Lower leg skin (tissue), 3 donors: ENCODE results near the gene SERPINA3.

ENCODE experiments used
- CTCF ChIP-seq, 3 donors: fragments of 450-650 bp; IDR thresholded peaks; one replicate each; pipeline ENCODE4 v1.5.1; 2016; ENCODE audit warnings: antibody characterized with exemption in 3 of 3, mild to moderate bottlenecking in 3 of 3, moderate library complexity in 2 of 3
- POLR2A ChIP-seq, 2 donors: fragments of 450-650 bp; IDR thresholded peaks; one replicate each; pipeline ENCODE4 v1.6.1; 2016 to 2017; ENCODE audit warnings: antibody characterized with exemption in 2 of 2, mild to moderate bottlenecking in 1 of 2, moderate library complexity in 1 of 2

DNA sequence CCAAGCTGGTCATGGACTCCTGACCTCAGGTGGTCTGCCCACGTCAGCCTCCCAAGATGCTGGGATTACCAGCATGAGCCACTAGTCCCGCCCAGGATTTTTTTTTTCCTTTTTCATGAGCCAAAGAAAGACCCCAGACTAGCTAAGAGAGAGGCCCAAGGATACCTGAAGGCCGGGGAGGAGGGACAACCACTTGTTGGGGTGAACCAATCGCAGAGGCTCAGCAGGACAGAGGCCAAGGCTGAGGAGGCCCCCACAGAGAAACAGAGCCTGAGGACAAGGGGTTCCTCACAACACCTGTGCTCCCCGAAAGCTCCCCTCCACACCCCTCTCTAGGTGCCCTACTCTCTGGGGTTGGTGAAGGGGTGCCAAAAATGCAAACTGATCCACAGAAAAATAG is 1.0 kb upstream of the SERPINA3 start:
- TF ChIP-seq CTCF (IDR thresholded peaks at IDR 0.05) (no peak), POLR2A (IDR thresholded peaks at IDR 0.05) (no peak)
